K562 (cell line): ENCODE results near the gene MTERF4. TPM values are rescaled to one million over a fixed set of nuclear protein-coding genes. Genes with fewer than 3 reads are reported as not detected.
A peak's percentile ranks its signal among the peaks of the same experiment; 100 is the strongest.

Source experiments
- ATAC-seq: fragments of 200-7000 bp; cut with Tn5 transposase; 3 replicates; pipeline ENCODE4 v1.9.1; 2020; ENCODE audit warnings: moderate library complexity
- BruUV-seq: library from RNA; stranded (reverse); fragments of 400-500 nt; replicated peaks from 2 replicates; lab custom pipeline; 2021; lab: Mats Ljungman, UMichigan
- CTCF ChIA-PET: fragments of 300-600 bp; formaldehyde crosslinking; extraction: SDS; loops from one replicate; lab custom pipeline; 2021; ENCODE audit warnings: low intra/inter-chr PET ratio; lab: Yijun Ruan, JAX
- POLR2A ChIA-PET: fragments of 300-600, 350-650 bp; sonication (Branson Sonifier 250); formaldehyde crosslinking; extraction: SDS; loops from one replicate; lab custom pipeline; 2021; ENCODE audit warnings: antibody characterized with exemption, inconsistent platforms; lab: Yijun Ruan, JAX
- DNase-seq, 4 experiments: peaks; one replicate each; pipeline versions ENCODE4 v3.0.0 to v3.0.0-alpha.2; 2011 to 2018; ENCODE audit warnings: low spot score in 3 of 4, mixed read lengths in 3 of 4; ENCODE audit errors: extremely low read depth in 1 of 4
- FAIRE-seq: peaks from 2 replicates; lab custom pipeline; 2011; peaks lifted over from hg19 to GRCh38; lab: Jason Lieb, UNC
- H2AFZ ChIP-seq: 2 replicates; pipeline ENCODE4 v1.6.0; 2011; ENCODE audit warnings: low read depth, low read length, control low read depth, inconsistent platforms
- H3K27ac ChIP-seq: fragments of 200-600 bp; 3 replicates; pipeline ENCODE4 v1.8.0; 2011; ENCODE audit warnings: low read depth, mild to moderate bottlenecking, control low read depth, inconsistent platforms, low read length, moderate library complexity, mixed read lengths; ENCODE audit errors: extremely low read depth
- H3K27me3 ChIP-seq, 2 experiments: fragments of 300-600 bp in 1 of 2; 2 replicates in 1 of 2; 3 replicates in 1 of 2; pipeline versions ENCODE4 v1.6.0 to v1.8.0; 2011; ENCODE audit warnings: inconsistent platforms in 2 of 2, low read length in 2 of 2, mild to moderate bottlenecking in 1 of 2, mixed read lengths in 1 of 2, moderate library complexity in 1 of 2; ENCODE audit not compliant: control insufficient read depth in 2 of 2, insufficient read depth in 2 of 2
- H3K36me3 ChIP-seq: fragments of 300-600 bp; 3 replicates; pipeline ENCODE4 v1.8.0; 2011; ENCODE audit warnings: mild to moderate bottlenecking, low read length, inconsistent platforms; ENCODE audit not compliant: control insufficient read depth, insufficient read depth
- H3K4me1 ChIP-seq, 2 experiments: fragments of 200-600 bp in 1 of 2; replicated peaks in 1 of 2; 2 replicates in 1 of 2; 3 replicates in 1 of 2; pipeline versions ENCODE4 v1.5.1 to v1.8.0; 2011; ENCODE audit warnings: inconsistent platforms in 2 of 2, low read length in 2 of 2, mild to moderate bottlenecking in 1 of 2, mixed read lengths in 1 of 2, moderate library complexity in 1 of 2; ENCODE audit not compliant: control insufficient read depth in 2 of 2, insufficient read depth in 2 of 2
- H3K4me2 ChIP-seq: 2 replicates; pipeline ENCODE4 v1.6.1; 2011; ENCODE audit warnings: low read length, control low read depth, inconsistent platforms, mixed read lengths; ENCODE audit not compliant: insufficient read depth
- H3K4me3 ChIP-seq: fragments of 200-600 bp; sonication (generic), shearing (Covaris generic); 2 replicates; pipeline ENCODE4 v1.5.1; 2016; ENCODE audit warnings: control low read depth, inconsistent platforms
- H3K79me2 ChIP-seq: fragments of 200-600 bp; 3 replicates; pipeline ENCODE4 v1.8.0; 2011; ENCODE audit warnings: low read length, inconsistent platforms; ENCODE audit not compliant: control insufficient read depth, insufficient read depth
- H3K9ac ChIP-seq, 2 experiments: 2 replicates each; pipeline versions ENCODE4 v1.6.0 to v1.6.1; 2011; ENCODE audit warnings: low read depth in 2 of 2, low read length in 2 of 2, control low read depth in 1 of 2, inconsistent platforms in 1 of 2, mild to moderate bottlenecking in 1 of 2, mixed read lengths in 1 of 2; ENCODE audit not compliant: insufficient read depth in 1 of 2
- H3K9me1 ChIP-seq: one replicate; pipeline ENCODE4 v1.6.0; 2011; ENCODE audit warnings: inconsistent platforms, mild to moderate bottlenecking, low read length, moderate library complexity; ENCODE audit not compliant: control insufficient read depth, insufficient read depth
- H3K9me3 ChIP-seq: replicated peaks from 2 replicates; pipeline ENCODE4 v1.5.1; 2011; ENCODE audit warnings: low read depth, low read length, inconsistent platforms; ENCODE audit not compliant: control insufficient read depth, insufficient read depth
- H4K20me1 ChIP-seq: replicated peaks from 2 replicates; pipeline ENCODE4 v1.6.1; 2011; ENCODE audit warnings: low read length, inconsistent platforms, mixed read lengths; ENCODE audit not compliant: control insufficient read depth, insufficient read depth
- KDM2B ChIP-seq: fragments of 250-450 bp; sonication (Bioruptor Pico); IDR thresholded peaks from 2 replicates; pipeline ENCODE4 v1.8.0; 2021; ENCODE audit warnings: mild to moderate bottlenecking, moderate library complexity
- MLLT1 ChIP-seq, 2 experiments: fragments of 450-650 bp; IDR thresholded peaks; 2 replicates each; pipeline ENCODE4 v1.6.1; 2016
- PBX2 ChIP-seq, 2 experiments: IDR thresholded peaks in 1 of 2; conservative IDR thresholded peaks in 1 of 2; 2 replicates each; pipeline ENCODE4 v1.6.1; 2016; ENCODE audit warnings: low read depth in 2 of 2, mild to moderate bottlenecking in 1 of 2, missing compliant biosample characterization in 1 of 2, missing genetic modification characterization in 1 of 2, moderate library complexity in 1 of 2
- ZNF79 ChIP-seq: fragments of 250-450 bp; sonication (Bioruptor Pico); IDR thresholded peaks from 2 replicates; pipeline ENCODE4 v1.4.0; 2020; ENCODE audit warnings: low read depth, mild to moderate bottlenecking, moderate library complexity
- WGBS: fragments of 100-300 bp; shearing (Covaris generic); methylation state at CpG from one replicate; pipeline ENCODE4 v1.1.6; 2016; ENCODE audit warnings: low coverage, mixed read lengths; ENCODE audit not compliant: insufficient coverage; ENCODE audit errors: missing lambda C conversion rate; 5-methylcytosine and 5-hydroxymethylcytosine counted together
- in situ Hi-C: fragments of 300-500 bp; cut with MboI; formaldehyde crosslinking; loops from 4 replicates; pipeline ENCODE4 v1.15.0; 2018; ENCODE audit warnings: inconsistent platforms, mixed read lengths
- intact Hi-C: fragments of 100-400 bp; cut with micrococcal nuclease; formaldehyde crosslinking; loops from 2 replicates; pipeline ENCODE4 v1.14.2; 2022
- polyA plus RNA-seq, 8 experiments: library from polyadenylated mRNA; depleted of rRNA in 4 of 8; stranded (reverse) in 5 of 8; unstranded in 3 of 8; fragments of >200 nt; fragmentation: Nextera tagmentation in 2 of 8; fragmentation: Illumina TruSeq in 1 of 8; extraction: Ambion mirVana in 2 of 8; extraction: Trizol in 1 of 8; gene quantifications; 2 replicates each; pipeline versions ENCODE4 v1.2.1 to v1.2.3, GENCODE V29; 2011 to 2014; ENCODE audit warnings: inconsistent platforms in 1 of 8, missing spikeins in 1 of 8
- total RNA-seq, 7 experiments: library from RNA; depleted of rRNA in 6 of 7; stranded (reverse); fragments of >200 nt in 6 of 7; fragmentation: Illumina TruSeq in 2 of 7; extraction: Trizol in 2 of 7; gene quantifications; 2 replicates each; pipeline versions ENCODE4 v1.2.1 to v1.2.3, GENCODE V29; 2011 to 2021; ENCODE audit warnings: low replicate concordance in 1 of 7
- TF ChIP-seq, protein P1 (sequence below), 2 experiments: fragments of 250-450 bp in 1 of 2; fragments of 450-650 bp in 1 of 2; sonication (Bioruptor Pico) in 1 of 2; IDR thresholded peaks; 2 replicates each; pipeline versions ENCODE4 v1.6.1 to v1.8.0; 2016 to 2021; ENCODE audit warnings: mild to moderate bottlenecking in 2 of 2, moderate library complexity in 2 of 2, missing compliant biosample characterization in 1 of 2, missing genetic modification characterization in 1 of 2
- TF ChIP-seq, protein P2 (sequence below): fragments of 250-450 bp; sonication (Bioruptor Pico); IDR thresholded peaks from 2 replicates; pipeline ENCODE4 v1.5.0; 2021

Gene MTERF4
- total and polyA plus RNA-seq, 9 of the 15 experiments (the other 6 are each of a cell fraction or from before 2014, with no cell fraction given): 15.3 to 29.6 (median 21.2) TPM

GRCh38 chr2:241069821-241070281 lies 32.2 kb downstream of the MTERF4 start:
- H2AFZ ChIP-seq: no peak overlapping the region
- no peaks in the 10 kb centered on the region for H3K9me1 ChIP-seq
- H3K9ac ChIP-seq: no peak overlapping the region; a peak in 1 of 4 replicates
- intact Hi-C loops (loop anchor here (10.0 kb wide), 1 partner anchor 155 kb away; no protein-coding TSS in a partner anchor), in situ Hi-C loops (no loop called here)
- H3K9me3 ChIP-seq: no peaks in the 10 kb centered on the region
- BruUV-seq: no TSS peak
- ChIA-PET CTCF (no interaction called here), POLR2A (no interaction called here)
- H3K27me3 ChIP-seq: peaks cover 12 to 70% of the 10 kb centered on the region in 2 experiments; a peak in 3 of 5 replicates
- 0 out of 2 replicates have a peak, but pooled peaks cover 6% of the 10 kb centered on the region for H4K20me1 ChIP-seq
- FAIRE-seq: no peak
- no peaks in the 10 kb centered on the region for H3K36me3 ChIP-seq
- no peaks in the 10 kb centered on the region for H3K79me2 ChIP-seq
- H3K27ac ChIP-seq: no peak overlapping the region
- H3K4me2 ChIP-seq: no peak overlapping the region
- WGBS: 2% methylated on average over 10 of the region's 26 CpGs
- peaks cover 0 to 34% of the 10 kb centered on the region in 2 experiments; a peak in 2 of 5 replicates for H3K4me1 ChIP-seq
- no peak overlapping the region for H3K4me3 ChIP-seq
- no peak for ATAC-seq
- TF ChIP-seq ZNF79 (CRISPR knock-in tag) (no peak), PBX2 (CRISPR knock-in tag; IDR thresholded peaks at IDR 0.05; ENCODE audit: low read depth) (no peak), PBX2 (tag; conservative IDR thresholded peaks at IDR 0.05; ENCODE audit: low read depth) (no peak), KDM2B (no peak), MLLT1 (IDR thresholded peaks at IDR 0.05) (no peak)
- TF ChIP-seq, protein P1, sequence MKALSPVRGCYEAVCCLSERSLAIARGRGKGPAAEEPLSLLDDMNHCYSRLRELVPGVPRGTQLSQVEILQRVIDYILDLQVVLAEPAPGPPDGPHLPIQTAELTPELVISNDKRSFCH (CRISPR knock-in tag; IDR thresholded peaks at IDR 0.05): no peak
- TF ChIP-seq, protein P1 (tag; IDR thresholded peaks at IDR 0.05): no peak
- TF ChIP-seq, protein P2, sequence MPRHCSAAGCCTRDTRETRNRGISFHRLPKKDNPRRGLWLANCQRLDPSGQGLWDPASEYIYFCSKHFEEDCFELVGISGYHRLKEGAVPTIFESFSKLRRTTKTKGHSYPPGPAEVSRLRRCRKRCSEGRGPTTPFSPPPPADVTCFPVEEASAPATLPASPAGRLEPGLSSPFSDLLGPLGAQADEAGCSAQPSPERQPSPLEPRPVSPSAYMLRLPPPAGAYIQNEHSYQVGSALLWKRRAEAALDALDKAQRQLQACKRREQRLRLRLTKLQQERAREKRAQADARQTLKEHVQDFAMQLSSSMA (CRISPR knock-in tag): no peak
- DNase-seq: peak in 2 of 4 experiments; percentile 32 to 42
